T-helper 2 cell treated with Interferon-gamma antibody and Interleukin-4, amounts not matched to agents 100 ng/mL and 5 ng/mL, for 36 hours (primary cell): ENCODE measurements around the gene ALDH3B2. TPM values are rescaled to one million over a fixed set of nuclear protein-coding genes. Genes with fewer than 3 reads are reported as not detected.
"Not testable (repeated sequence)": the region's sequence is repeated elsewhere in the genome, so short reads cannot be mapped to it uniquely, and the experiment has no call there.

Experiments
- intact Hi-C: fragments of 100-400 bp; cut with micrococcal nuclease; formaldehyde crosslinking; loops from one replicate; pipeline ENCODE4 v1.15.1; 2023
- total RNA-seq: library from RNA; stranded (reverse); gene quantifications from 2 replicates; pipeline ENCODE4 v1.2.3, GENCODE V29; 2022

ALDH3B2 gene
- total RNA-seq, 1 donor from 2014 or later: not detected

DNA sequence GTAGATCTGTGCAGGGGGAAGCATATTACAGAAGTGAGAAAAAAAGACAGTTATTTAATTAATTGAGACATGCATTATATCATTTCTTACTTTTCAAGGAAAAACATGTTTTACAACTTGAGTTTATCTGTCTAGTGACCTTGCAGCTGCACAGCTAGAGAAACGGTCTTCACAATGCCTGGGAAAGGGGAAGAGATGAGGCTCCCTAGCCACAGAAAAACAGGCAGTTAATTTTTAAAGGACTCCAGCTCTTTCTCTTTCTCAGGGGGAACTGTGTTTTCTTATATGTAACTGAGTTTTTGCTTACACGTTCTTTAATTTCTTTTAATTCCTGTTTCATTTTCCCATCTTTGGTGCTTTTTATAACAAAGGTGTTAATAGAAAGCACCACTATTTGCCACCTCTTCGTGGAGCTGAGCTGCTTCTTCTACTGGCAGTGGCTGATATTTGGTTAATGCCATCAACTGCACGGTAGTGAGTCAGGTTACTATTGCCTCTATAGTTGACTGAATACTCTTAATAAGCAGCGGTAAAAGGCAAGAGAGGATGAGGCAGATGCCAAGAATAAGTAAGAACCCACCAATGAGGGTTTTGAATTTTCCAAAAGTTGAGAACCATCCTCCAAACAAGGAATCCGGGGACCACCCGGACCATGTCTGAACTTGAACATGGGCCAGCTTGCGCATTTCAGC lies 11.4 kb upstream of the ALDH3B2 start:
- intact Hi-C loops: not testable (repeated sequence)

GRCh38 chr11:67682126-67683034 lies 8.0 kb upstream of the ALDH3B2 start:
- intact Hi-C loops: not testable (repeated sequence)

DNA sequence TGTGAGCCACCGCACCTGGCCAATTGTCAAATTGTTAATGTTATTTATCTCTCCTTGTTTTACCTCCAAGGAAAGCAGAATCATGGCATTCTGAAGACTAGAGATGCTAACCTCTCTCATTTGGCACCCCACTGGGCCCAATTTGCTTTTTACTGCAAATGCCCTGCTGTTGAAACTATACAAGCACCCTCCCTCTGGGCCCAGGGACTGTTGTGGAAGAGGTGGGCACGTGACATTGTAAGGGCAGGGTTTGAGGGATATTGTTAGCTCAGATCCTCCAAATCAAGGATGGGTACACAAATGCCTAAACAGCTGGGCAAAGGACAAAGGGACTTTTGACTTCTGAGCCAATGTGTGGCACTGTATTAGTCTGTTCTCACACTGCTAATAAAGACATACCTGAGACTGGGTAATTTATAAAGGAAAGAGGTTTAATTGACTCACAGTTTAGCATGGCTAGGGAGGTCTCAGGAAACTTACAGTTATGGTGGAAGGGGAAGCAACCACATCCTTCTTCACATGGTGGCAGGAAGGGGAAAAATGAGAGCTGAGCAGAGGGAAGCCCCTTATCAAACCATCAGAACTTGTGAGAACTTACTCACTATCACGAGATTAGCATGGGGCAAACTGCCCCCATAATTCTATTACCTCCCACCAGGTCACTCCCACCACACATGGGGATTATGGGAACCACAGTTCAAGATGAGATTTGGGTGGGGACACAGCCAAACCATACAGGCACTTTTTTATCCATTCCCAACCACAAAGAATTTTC lies 6.5 kb upstream of the ALDH3B2 start:
- intact Hi-C loops: no loop called here

GRCh38 chr11:67675058-67675747 lies 780 bp upstream of the ALDH3B2 start:
- intact Hi-C loops: no loop called here

- intact Hi-C loops: no loop called here
Observed at GRCh38 chr11:67673902-67674301, 521 bp downstream of the ALDH3B2 start.

DNA sequence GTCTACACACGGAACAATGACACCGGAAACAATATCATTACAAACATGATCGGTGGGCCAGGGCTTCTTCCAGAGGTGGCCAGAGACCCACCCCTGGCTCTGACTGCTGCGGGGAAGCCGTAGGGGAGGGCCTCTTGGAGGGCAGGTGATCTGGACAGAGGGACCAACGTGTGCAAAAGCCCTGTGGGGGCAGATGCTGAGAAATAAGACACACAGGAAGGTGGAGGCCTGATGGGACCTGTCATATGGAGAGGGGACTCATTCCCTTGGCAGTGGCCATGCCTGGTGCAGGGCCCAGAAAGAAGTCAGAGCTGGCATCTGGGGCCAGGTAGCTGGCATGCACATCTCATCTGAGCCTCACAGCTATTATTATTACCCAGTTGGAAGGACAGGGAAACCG lies 1.1 kb downstream of the ALDH3B2 start:
- intact Hi-C loops: no loop called here

DNA sequence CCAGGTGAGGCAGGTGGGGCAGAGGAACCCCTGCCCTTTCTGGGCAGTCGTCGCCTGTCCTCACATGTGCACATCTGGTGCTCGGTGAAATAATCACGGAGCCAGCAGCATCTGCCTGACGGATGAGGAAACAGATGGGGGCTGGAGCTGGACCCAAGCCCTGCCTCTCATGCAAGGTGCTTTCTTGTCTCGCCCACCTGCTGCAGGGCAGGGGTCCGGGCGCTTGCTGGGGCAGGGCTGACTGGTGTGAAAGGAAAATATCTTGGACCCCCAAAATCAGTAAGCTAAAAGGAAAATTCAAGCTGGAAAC lies 3.3 kb downstream of the ALDH3B2 start:
- intact Hi-C loops: no loop called here

- intact Hi-C loops: no loop called here
Observed at GRCh38 chr11:67670316-67671210, 3.9 kb downstream of the ALDH3B2 start.

DNA sequence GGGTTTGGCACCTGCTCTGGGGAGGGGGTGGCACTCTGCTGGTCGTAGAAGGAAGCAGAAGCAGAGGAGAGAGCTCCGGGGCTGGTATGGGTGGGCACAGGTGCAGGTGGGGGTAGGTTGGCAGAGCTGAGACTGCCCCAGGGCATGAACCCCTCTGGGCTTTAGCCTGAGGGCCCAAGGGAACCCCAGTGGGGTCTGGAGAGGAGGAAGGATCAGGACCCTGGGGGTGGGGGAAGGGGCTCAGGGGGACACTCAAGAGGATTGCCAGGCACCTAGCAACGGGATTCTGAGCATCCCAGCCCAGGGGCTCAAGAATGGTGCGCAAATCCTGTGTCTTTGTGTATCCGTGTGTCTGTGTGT lies 6.3 kb downstream of the ALDH3B2 start:
- intact Hi-C loops: no loop called here

- intact Hi-C loops: no loop called here
Observed at GRCh38 chr11:67667490-67668191, 6.8 kb downstream of the ALDH3B2 start.

DNA sequence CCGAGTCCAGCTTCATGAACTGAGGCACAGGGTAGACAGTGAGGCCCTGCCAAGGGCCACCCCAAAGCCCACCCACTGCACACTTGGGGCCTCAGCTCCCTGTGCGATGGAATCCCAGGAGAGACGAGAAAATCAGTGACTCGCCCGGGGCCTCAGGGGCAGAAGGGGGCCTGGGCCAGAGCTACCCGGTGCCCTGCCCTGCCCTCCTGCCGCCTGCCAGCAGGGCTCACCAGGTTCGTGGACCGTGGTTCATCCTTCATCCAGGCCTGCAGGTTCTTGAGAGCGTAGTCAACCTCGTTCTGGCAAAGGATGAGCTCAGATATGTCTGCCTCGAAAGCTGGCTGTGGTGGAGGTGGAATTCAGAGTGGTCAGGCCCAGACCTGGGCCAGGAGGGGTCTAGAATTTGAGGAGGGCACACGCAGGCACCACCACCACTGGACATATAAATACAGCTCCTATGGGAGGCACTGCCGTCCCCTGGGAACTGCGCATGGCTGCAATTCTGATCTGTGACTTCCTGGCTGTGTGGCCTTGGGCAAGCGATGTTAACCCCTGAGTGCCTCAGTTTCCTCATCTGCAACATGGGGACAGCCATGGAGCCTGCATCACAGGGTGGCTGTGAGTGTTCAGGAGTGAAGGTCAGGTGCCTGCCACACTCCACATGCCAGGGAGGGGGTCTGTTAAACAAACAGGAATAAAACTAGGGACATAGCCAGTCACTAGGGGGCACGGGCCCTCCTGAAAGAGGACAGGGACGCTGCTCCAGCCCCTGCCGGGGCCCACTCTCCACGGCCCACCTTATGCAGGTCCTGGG lies 7.5 kb downstream of the ALDH3B2 start:
- intact Hi-C loops: no loop called here

GRCh38 chr11:67666303-67666645 lies 8.1 kb downstream of the ALDH3B2 start:
- intact Hi-C loops: no loop called here

GRCh38 chr11:67665541-67666302 lies 8.7 kb downstream of the ALDH3B2 start:
- intact Hi-C loops: no loop called here

- intact Hi-C loops: no loop called here
Observed at GRCh38 chr11:67664696-67665540, 9.5 kb downstream of the ALDH3B2 start.

- intact Hi-C loops: no loop called here
Observed at GRCh38 chr11:67664213-67664585, 10.2 kb downstream of the ALDH3B2 start.

DNA sequence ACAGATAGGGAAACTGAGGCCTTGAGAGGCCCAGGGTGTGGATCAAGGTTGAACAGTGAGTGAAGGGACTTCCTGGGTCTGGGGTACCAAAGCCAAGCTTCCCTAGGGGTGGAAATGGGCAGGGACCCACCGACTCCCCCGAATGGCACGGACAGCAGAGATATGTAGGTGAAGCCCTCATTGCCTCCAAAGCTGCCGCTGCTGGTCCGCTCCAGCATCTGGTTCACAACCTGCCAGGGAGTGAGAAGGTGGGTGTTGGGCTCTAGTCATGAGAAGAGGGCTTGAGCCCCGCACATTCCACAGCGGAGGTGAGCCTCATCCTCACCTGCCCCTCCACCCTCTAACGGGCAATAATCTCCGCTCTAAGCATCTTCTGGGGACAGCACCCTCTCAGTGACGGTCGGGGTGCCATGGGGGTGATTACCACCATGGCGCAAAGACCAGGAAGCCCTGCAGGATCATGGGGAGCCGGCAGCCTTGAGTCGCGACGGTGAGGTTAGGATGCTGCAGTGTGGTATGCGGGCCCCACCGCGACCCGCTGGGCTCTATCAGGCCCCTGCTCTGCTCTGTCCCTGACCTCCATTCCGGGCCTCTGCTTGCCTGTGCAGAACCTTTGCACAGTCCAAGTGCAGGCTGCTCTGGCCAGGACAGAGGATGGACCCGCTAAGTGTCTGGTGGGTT lies 10.8 kb downstream of the ALDH3B2 start:
- intact Hi-C loops: no loop called here
